SK-N-SH treated with all-trans-retinoic acid at 6 μM for 48 hours (cell line): Measurements from ENCODE around the gene ARHGAP22.

Experiments
- BACH2 ChIP-seq: fragments of 250-450 bp; sonication (Bioruptor Pico); IDR thresholded peaks from 2 replicates; pipeline ENCODE4 v1.9.0; 2021; ENCODE audit warnings: mild to moderate bottlenecking, borderline replicate concordance
- CSDC2 ChIP-seq: fragments of 250-450 bp; sonication (Bioruptor Pico); IDR thresholded peaks from 2 replicates; pipeline ENCODE4 v1.5.0; 2020; ENCODE audit warnings: mild to moderate bottlenecking, moderate library complexity
- GLIS3 ChIP-seq: fragments of 250-450 bp; sonication (Bioruptor Pico); IDR thresholded peaks from 2 replicates; pipeline ENCODE4 v1.5.0; 2020; ENCODE audit warnings: mild to moderate bottlenecking, moderate library complexity
- RARB ChIP-seq: fragments of 250-450 bp; sonication (Bioruptor Pico); IDR thresholded peaks from 2 replicates; pipeline ENCODE4 v1.8.0; 2021; ENCODE audit warnings: mild to moderate bottlenecking, moderate library complexity
- ZFP30 ChIP-seq: fragments of 450-650 bp; formaldehyde crosslinking; IDR thresholded peaks from 2 replicates; pipeline ENCODE4 v1.5.0; 2022; ENCODE audit warnings: mild to moderate bottlenecking, moderate library complexity
- ZNF565 ChIP-seq: fragments of 450-650 bp; formaldehyde crosslinking; conservative IDR thresholded peaks from 2 replicates; pipeline ENCODE4 v1.5.0; 2020; ENCODE audit warnings: low read depth, mild to moderate bottlenecking, moderate library complexity
- ZNF70 ChIP-seq: fragments of 450-650 bp; formaldehyde crosslinking; IDR thresholded peaks from 2 replicates; pipeline ENCODE4 v1.5.0; 2020; ENCODE audit warnings: mild to moderate bottlenecking, moderate library complexity
- TF ChIP-seq, protein P1 (sequence below): fragments of 250-450 bp; sonication (Bioruptor Pico); IDR thresholded peaks from 2 replicates; pipeline ENCODE4 v1.5.1; 2020; ENCODE audit warnings: low read depth, mild to moderate bottlenecking, moderate library complexity
- TF ChIP-seq, protein P2 (sequence below): fragments of 250-450 bp; sonication (Bioruptor Pico); IDR thresholded peaks from 2 replicates; pipeline ENCODE4 v1.5.1; 2021; ENCODE audit warnings: mild to moderate bottlenecking, moderate library complexity
- TF ChIP-seq, protein P3 (sequence below): fragments of 250-450 bp; sonication (Bioruptor Pico); IDR thresholded peaks from 2 replicates; pipeline ENCODE4 v1.8.0; 2020; ENCODE audit warnings: mild to moderate bottlenecking, moderate library complexity, borderline replicate concordance

DNA sequence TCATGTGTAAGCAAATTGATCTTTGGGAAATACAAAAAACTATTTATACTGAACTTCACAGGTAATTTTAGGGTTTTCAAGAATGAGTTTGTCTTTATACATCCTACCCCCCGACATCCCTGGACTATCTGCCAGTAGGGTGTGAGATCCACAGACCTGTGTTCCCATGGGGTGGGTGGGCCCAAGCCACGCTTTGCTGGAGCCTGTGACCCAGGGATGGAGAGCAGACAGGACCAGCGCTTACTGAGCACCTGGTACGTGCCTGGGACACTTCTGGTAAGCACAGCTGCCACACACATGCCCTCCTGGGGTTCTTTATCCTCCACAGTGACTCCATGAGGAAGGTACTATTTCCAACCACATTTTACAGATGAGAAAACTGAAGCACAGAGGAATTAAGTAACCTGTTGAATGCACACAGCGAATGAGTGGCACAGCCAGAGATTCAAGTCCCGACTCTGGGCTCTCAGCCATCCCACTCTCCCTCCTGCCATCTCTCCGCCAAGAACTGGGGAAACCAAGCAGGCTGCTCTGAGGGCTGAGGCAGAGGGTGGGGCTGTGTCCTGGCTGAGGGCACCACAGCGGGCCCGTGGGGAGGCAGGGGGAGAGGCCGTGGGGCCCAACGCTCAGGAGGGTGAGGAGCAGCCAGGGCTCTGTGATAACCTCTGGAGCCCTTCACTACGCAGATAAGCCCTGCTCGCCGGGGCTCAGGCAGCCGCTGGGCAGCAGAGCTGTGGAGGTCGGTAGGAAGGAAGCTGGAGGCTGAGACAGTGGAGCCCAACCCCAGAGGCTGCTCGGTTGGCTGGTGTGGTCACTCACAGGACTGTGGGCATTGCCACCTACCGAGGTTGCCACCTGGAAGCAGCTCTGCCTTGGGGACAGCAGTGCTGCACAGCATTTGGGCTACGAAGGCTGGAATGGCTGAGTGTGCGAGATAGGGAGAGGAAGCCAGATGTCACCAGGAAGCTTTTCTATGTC, 124.2 kb downstream of the ARHGAP22 start:
- TF ChIP-seq BACH2 (no peak), GLIS3 (no peak), RARB (CRISPR knock-in tag) (no peak), CSDC2 (CRISPR knock-in tag) (no peak), ZNF565 (no peak), ZNF70 (CRISPR knock-in tag) (no peak), ZFP30 (no peak)
- TF ChIP-seq, protein P1, sequence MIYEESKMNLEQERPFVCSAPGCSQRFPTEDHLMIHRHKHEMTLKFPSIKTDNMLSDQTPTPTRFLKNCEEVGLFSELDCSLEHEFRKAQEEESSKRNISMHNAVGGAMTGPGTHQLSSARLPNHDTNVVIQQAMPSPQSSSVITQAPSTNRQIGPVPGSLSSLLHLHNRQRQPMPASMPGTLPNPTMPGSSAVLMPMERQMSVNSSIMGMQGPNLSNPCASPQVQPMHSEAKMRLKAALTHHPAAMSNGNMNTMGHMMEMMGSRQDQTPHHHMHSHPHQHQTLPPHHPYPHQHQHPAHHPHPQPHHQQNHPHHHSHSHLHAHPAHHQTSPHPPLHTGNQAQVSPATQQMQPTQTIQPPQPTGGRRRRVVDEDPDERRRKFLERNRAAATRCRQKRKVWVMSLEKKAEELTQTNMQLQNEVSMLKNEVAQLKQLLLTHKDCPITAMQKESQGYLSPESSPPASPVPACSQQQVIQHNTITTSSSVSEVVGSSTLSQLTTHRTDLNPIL (CRISPR knock-in tag): no peak
- TF ChIP-seq, protein P2, sequence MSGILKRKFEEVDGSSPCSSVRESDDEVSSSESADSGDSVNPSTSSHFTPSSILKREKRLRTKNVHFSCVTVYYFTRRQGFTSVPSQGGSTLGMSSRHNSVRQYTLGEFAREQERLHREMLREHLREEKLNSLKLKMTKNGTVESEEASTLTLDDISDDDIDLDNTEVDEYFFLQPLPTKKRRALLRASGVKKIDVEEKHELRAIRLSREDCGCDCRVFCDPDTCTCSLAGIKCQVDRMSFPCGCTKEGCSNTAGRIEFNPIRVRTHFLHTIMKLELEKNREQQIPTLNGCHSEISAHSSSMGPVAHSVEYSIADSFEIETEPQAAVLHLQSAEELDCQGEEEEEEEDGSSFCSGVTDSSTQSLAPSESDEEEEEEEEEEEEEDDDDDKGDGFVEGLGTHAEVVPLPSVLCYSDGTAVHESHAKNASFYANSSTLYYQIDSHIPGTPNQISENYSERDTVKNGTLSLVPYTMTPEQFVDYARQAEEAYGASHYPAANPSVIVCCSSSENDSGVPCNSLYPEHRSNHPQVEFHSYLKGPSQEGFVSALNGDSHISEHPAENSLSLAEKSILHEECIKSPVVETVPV (CRISPR knock-in tag): no peak
- TF ChIP-seq, protein P3, sequence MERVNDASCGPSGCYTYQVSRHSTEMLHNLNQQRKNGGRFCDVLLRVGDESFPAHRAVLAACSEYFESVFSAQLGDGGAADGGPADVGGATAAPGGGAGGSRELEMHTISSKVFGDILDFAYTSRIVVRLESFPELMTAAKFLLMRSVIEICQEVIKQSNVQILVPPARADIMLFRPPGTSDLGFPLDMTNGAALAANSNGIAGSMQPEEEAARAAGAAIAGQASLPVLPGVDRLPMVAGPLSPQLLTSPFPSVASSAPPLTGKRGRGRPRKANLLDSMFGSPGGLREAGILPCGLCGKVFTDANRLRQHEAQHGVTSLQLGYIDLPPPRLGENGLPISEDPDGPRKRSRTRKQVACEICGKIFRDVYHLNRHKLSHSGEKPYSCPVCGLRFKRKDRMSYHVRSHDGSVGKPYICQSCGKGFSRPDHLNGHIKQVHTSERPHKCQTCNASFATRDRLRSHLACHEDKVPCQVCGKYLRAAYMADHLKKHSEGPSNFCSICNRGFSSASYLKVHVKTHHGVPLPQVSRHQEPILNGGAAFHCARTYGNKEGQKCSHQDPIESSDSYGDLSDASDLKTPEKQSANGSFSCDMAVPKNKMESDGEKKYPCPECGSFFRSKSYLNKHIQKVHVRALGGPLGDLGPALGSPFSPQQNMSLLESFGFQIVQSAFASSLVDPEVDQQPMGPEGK (CRISPR knock-in tag): no peak
